ENCODE data around the gene FAM3B.
"Not testable (repeated sequence)": the region's sequence is repeated elsewhere in the genome, so short reads cannot be mapped to it uniquely, and the experiment has no call there.

FAM3B gene

GRCh38 chr21:41357546-41357945, 40.9 kb downstream of the FAM3B start:
- no peak for DNase-seq

DNA sequence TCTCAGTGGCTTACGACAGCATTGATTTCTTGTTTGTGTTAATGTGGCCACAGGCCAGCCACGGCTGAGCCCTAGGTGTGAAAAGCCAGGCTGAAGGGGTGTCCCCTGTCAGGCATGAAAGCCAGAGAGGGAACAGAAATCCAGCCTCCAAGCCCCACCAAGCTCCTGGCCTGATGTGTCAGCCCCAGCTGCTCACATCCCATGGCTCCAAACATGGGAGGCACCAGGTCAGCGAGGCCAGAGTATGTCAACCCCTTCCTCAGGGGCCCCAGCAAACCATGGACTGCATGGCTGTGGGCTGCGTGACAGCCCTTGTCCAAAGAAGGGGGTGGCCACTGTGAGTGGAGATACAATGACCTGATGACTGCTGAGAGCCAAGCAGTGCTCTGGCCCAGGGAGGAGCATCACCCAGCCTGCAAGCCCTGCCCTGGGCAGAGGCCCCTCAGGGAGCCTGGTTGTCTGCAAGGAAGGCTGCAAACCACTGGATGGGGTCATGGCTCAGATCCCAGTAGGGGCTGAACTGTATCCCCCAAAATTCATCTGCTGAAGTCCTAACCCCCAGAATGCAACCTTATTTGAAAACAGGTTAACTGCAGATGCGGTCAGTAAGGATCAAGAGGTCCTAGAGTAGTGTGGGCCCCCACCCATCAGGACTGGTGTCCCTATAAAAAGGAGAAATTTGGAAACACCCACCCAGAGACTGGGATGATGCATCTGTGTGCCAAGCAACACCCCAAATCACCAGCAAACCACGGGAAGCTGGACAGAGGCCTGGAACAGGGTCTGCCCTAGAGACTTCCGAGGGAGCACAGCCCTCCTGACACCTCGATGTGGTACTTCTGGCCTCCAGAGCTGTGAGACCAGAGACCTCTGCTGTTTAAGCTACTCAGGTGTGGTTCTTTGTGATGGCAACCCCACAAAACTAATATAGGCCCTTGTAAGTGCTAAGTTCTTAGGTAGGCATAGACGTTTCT, 41.9 kb downstream of the FAM3B start:
- no peak for DNase-seq

GRCh38 chr21:41359286-41359685, 42.7 kb downstream of the FAM3B start:
- no peak for DNase-seq

DNA sequence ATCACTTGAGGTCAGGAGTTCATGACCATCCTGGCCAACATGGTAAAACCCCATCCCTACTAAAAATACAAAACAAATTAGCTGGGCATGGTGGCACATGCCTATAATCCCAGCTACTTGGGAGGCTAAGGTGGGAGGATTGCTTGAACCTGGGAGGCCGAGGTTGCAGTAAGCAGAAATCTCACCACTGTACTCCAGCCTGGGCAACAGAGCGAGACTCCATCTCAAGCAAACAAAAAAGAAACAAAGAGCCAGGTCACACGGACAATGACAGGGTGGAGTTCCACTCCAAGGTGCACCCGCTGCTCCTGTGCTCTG, 43.1 kb downstream of the FAM3B start:
- not testable (repeated sequence) for DNase-seq

- no peak for DNase-seq
These were observed 43.6 kb downstream of the FAM3B start for GRCh38 chr21:41360072-41360821.

DNA sequence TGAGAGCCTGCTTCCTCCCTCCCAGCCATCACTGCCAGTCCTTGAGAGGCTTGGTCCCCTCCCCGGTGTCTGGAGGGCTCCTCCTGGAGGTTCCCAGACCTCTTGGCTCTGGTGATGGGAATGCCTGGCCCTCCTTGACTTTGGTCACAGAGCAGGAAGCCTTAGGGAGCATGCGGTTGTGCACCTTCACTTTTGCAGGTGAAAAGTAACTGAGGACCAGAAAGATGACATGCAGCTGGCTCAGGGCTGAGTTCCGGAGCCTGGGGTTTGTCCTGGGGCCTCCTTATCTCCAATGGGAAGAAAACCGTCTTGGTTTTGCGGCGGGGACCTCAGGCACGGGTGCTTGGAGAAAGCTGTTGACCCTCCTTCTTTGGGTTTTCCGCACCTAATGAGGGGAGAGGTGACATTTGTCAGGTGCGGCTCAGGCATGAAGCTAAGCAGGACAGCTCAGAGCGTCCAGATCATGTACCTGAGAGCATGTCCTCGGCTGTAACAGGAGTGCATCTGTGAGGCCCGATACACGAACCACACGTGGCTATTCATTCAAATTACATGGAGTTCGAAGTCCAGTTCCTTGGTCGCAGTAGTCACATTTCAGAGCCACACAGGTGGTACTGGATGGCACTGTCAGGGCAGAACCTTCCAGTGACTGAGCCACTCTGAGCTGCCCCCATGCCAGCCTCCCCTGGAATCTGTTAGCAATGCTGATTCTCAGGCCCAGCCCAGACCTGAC, 44.6 kb downstream of the FAM3B start:
- DNase-seq = no peak

DNA sequence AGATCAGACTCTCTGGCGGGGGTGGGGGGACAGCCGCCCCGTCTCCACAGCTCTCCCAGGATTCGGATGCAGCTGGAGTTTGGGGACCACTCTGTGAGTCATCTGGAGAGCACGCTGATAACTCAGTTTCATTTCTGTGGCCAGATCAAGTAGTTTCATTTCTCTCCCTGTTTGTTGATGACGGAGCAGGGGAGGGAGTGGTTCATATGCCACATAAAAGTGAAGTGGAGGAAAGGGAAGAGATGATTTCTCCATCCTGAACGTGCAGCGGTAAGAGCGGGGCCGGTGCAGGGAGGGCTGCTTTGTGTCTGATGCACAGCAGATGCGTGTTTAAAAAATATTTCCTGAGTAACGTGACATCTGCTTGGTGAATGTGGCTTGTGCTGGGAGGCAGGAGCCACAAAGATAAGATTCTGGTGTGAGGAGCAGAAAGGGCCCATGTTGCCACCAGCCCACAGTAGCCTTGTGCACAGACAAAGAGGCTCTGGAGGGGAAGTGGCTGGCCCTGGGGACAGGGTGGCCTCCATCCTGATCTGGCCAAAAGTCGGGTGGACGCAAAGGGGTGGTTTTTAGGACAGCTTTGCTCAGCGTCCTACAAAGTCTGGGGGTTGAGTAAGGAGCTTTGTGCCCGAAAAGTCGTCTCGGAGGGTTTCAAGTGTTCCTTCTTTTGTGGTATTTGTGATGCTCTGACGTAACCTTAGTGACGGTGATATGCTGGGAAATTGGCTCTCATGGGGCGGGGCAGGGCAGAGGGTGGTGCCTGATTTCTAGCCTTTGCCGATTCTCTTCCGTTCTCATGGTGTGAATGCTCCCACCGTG, 45.4 kb downstream of the FAM3B start, which contains the start of gene MX2:
TSS of gene MX2 (plus strand) at position 242 of the 819 bp plus-strand sequence. CDS start 14,880 bp downstream, outside the sequence.
- peak; percentile 94 for DNase-seq

DNA sequence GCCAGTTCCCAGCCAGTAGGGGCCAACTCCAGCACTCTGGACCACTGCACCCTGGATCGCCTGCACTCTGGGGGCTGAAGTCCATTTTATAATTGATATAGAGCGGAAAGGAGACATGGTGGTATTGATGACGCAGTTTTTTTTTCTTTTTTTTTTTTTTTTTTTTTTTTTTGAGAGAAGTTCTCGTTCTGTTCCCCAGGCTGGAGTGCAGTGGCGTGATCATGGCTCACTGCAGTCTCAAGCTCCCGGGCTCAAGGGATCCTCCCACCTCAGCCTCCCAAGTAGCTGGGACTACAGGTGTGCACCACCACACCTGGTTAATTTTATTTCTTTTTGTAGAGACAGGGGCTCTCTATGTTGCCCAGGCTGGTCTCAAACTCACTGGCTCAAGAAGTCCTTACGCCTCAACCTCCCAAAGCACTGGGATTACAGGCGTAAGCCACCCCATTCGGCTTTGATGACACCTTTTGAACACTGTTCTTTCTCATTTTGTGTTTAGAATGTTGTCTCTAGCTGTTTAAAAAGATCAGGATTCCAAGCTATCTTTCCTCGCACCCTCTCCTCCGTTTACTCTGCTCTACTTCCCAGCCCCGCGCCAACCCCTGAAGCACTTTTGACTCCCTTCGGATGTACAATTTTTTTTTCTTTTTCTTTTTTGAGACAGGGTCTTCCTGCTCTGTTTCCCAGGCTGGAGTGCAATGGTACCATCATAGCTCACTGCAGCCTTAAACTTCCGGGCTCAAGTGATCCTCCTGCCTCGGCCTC, 46.2 kb downstream of the FAM3B start:
- DNase-seq = no peak

GRCh38 chr21:41363370-41364270, 47.0 kb downstream of the FAM3B start:
- no peak for DNase-seq

DNA sequence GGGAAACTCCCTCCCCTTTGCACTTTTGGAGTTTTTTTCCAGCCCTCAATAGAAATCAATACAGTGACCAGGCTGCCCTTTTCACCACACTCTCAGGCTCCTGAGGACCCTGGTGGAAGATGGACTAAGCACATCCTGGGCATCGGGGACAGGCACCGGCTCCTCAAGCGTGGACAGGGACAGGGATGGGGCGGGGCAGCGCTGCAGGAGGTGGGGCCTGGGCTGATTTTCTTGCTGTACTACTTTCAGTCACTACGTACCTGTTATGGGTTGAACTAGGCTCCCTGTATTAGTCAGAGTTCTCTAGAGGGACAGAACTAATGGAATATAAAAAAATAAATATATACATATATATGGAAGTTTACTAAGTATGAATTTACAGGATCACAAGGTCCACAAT, 47.7 kb downstream of the FAM3B start:
- DNase-seq = no peak

GRCh38 chr21:41365377-41366107, 48.9 kb downstream of the FAM3B start:
- no peak for DNase-seq

DNA sequence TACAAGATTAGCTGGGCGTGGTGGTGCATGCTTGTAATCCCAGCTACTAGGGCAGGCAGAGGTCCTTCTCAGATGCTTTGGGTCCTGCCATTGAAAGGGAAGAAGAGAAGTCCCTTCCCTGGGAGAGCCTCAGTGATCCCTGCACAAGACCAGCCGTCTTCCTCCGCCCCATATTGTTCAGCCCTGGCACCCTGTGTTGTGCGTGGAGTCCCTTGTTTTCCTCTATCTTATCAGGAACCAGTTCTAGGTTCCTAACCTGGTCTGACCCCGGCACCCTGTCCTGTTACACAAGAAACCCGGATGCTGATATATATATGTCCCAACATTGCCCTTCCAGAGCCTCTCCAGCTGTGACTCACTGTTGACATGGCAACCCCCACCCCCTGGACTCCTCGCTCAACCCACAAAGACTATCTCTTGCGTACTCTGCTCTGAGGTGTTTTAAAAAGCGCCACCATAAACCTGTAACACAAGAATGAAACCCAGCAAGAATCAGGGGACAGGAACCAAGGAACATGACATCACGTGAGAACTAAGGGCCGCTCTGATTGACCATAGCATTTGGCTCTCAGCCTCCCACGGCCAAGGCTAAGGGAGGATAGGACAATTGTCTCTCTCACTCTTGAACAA, 50.0 kb downstream of the FAM3B start:
- DNase-seq = no peak

- no peak for DNase-seq
These were observed 50.8 kb downstream of the FAM3B start for GRCh38 chr21:41367301-41367944.

DNA sequence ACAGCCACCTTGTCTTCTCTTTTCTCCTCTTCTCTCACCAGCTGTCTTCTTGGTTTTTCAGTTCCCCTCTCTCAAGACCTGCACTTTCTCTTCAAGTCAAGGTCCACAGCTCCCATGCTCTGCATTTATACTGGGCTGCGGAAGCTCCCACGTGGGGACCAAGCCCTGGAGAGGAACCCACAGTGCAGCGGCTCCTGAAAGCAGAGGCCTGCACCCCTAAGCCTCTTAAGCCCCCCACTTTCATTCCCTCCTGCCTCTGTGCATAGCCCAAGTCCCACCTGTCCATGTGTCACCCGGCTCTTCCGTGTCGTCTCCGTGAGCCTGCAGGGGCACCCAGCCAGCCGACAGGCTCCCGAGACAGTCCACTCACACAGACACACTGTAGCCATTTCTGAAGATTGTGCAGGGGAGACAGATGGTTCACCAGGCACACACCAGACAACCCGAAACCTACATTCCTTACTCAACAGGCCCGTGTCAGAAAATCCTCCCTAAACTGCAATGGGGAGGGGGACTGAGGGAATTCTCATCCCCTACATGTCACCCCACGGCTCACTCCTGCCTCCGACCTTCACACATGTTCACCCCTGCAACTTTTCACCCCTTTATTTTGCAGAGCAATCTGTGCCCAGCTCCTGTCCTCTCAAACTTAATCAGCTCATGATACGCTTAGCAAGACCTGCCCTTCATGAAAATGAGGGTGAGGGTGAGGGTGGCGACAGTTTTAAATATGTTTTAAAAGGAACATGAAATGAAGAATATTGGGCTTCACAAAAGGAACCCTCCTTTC, 51.5 kb downstream of the FAM3B start:
- no peak for DNase-seq

DNA sequence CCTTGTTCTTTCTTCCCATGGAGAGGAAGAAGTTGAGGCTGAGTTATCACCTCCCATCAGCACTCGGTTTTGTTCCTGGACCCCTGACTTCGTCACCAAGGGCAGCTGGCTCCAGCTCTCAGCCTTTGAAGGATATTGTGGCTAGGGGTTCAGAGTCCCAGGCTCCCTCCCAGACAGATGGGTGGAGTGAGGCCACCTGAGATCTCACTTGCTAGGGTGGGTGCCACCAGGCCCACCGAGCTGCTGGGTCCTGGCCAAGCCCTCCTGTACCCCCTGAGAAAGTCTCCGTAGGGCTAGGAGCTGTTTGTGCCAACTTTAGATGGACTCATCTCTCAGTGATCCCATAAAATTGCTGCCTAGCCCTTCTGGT, 52.1 kb downstream of the FAM3B start:
- no peak for DNase-seq

GRCh38 chr21:41369105-41369919, 52.7 kb downstream of the FAM3B start:
- peak; percentile 19 for DNase-seq

Measured in central memory CD4-positive, alpha-beta T cell (primary cell).